ENCODE data around the gene ZDHHC22. TPM values are rescaled to one million over a fixed set of nuclear protein-coding genes. Genes with fewer than 3 reads are reported as not detected.

ZDHHC22 gene
- polyA plus RNA-seq, 3 donors: not detected

- H3K4me1 ChIP-seq (ENCODE audit: control insufficient read depth in 1 of 2, insufficient read depth in 2 of 2, low read length in 2 of 2): peaks cover 2% of the 10 kb centered on the region in 2 donors
- no peak overlapping the region for H3K4me3 ChIP-seq (replicated peaks in 1 of 3; ENCODE audit: low read depth in 2 of 3, low read length in 3 of 3)
- no peaks in the 10 kb centered on the region for H4K20me1 ChIP-seq (ENCODE audit: insufficient read depth, low read length)
- H3K9me3 ChIP-seq (replicated peaks in 1 of 2; ENCODE audit: control insufficient read depth in 1 of 2, insufficient read depth in 1 of 2, low read length in 2 of 2): peaks cover 0 to 6% of the 10 kb centered on the region in 2 donors
- no peak for DNase-seq
- peaks cover 15 to 51% of the 10 kb centered on the region in 2 donors for H3K27me3 ChIP-seq (ENCODE audit: control insufficient read depth in 2 of 2, insufficient read depth in 2 of 2, low read length in 2 of 2)
- H3K36me3 ChIP-seq (replicated peaks in 1 of 2; ENCODE audit: control insufficient read depth in 1 of 2, insufficient read depth in 2 of 2, low read length in 2 of 2): no peaks in the 10 kb centered on the region
- Mint-ChIP-seq H3K4me1 (peaks cover 4% of the 10 kb centered on the region), H3K27me3 (ENCODE audit: low read depth in 3 of 3) (peaks cover 60 to 64% (median 62%) of the 10 kb centered on the region in 3 donors), H3K9me3 (peaks cover 0 to 6% (median 2%) of the 10 kb centered on the region in 7 donors), H3K27ac (no peak overlapping the region), H3K36me3 (peaks cover 0 to 2% of the 10 kb centered on the region in 2 donors), H3K4me3 (no peak overlapping the region)
- 100% methylated on average over 1 of the region's 3 CpGs for WGBS (ENCODE audit: insufficient coverage)
- intact Hi-C loops (cut with micrococcal nuclease): no loop called here
- no peak overlapping the region for H3K4me2 ChIP-seq (replicated peaks; ENCODE audit: extremely low read depth, low read length, poor library complexity, severe bottlenecking)
- no peak overlapping the region for H2AFZ ChIP-seq (ENCODE audit: insufficient read depth, low read depth, low read length, poor library complexity, severe bottlenecking)
- H3K27ac ChIP-seq (ENCODE audit: low read depth in 1 of 2, low read length in 2 of 2): no peak overlapping the region
- no peak overlapping the region for H3K9ac ChIP-seq (ENCODE audit: insufficient read depth, low read length, poor library complexity, severe bottlenecking)
- TF ChIP-seq, protein P1, sequence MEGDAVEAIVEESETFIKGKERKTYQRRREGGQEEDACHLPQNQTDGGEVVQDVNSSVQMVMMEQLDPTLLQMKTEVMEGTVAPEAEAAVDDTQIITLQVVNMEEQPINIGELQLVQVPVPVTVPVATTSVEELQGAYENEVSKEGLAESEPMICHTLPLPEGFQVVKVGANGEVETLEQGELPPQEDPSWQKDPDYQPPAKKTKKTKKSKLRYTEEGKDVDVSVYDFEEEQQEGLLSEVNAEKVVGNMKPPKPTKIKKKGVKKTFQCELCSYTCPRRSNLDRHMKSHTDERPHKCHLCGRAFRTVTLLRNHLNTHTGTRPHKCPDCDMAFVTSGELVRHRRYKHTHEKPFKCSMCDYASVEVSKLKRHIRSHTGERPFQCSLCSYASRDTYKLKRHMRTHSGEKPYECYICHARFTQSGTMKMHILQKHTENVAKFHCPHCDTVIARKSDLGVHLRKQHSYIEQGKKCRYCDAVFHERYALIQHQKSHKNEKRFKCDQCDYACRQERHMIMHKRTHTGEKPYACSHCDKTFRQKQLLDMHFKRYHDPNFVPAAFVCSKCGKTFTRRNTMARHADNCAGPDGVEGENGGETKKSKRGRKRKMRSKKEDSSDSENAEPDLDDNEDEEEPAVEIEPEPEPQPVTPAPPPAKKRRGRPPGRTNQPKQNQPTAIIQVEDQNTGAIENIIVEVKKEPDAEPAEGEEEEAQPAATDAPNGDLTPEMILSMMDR (IDR thresholded peaks at IDR 0.05): no peak
- H3K79me2 ChIP-seq (ENCODE audit: insufficient read depth, low read length): no peaks in the 10 kb centered on the region
Observed at GRCh38 chr14:77130386-77130785, 11.2 kb downstream of the ZDHHC22 start.

DNA sequence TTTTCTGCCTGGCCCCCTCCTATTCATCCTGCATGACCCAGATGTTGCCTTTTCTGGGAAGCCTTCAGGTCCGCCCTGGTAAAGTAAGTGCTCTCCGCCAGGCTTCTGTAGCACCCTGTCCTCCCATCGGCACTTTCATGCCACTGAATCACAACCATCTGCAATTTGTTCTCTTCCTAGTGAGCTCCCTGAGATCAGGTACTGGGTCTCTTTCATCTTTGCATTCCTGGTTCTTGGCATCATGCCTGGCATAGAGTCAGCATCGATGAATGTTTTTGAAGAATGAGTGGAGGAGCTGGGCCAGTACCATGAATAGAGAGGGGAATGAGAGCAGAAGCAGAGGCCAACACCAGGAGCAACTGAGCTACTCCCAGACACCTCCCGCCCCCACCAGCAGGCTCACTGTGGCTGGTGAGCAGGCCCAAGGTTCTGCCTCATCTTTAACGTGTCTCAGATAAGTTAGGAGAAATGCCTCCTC is 13.1 kb downstream of the ZDHHC22 start:
- no peaks in the 10 kb centered on the region for H3K79me2 ChIP-seq (ENCODE audit: insufficient read depth, low read length)
- Mint-ChIP-seq H3K4me1 (peaks cover 13% of the 10 kb centered on the region), H3K27ac (no peak overlapping the region), H3K36me3 (peaks cover 0 to 3% of the 10 kb centered on the region in 2 donors), H3K9me3 (peaks cover 0 to 9% (median 2%) of the 10 kb centered on the region in 7 donors), H3K27me3 (ENCODE audit: low read depth in 3 of 3) (peaks cover 56 to 64% (median 62%) of the 10 kb centered on the region in 3 donors), H3K4me3 (no peak overlapping the region)
- TF ChIP-seq, protein P1 (IDR thresholded peaks at IDR 0.05): no peak
- no peak overlapping the region for H2AFZ ChIP-seq (ENCODE audit: insufficient read depth, low read depth, low read length, poor library complexity, severe bottlenecking)
- peaks cover 0 to 8% of the 10 kb centered on the region in 2 donors for H3K9me3 ChIP-seq (replicated peaks in 1 of 2; ENCODE audit: control insufficient read depth in 1 of 2, insufficient read depth in 1 of 2, low read length in 2 of 2)
- H3K4me1 ChIP-seq (ENCODE audit: control insufficient read depth in 1 of 2, insufficient read depth in 2 of 2, low read length in 2 of 2): peaks cover 12 to 16% of the 10 kb centered on the region in 2 donors
- WGBS (ENCODE audit: insufficient coverage): 95% methylated on average over 3 of the region's 6 CpGs
- no peak overlapping the region for H3K27ac ChIP-seq (ENCODE audit: low read depth in 1 of 2, low read length in 2 of 2)
- intact Hi-C loops (cut with micrococcal nuclease): no loop called here
- H3K36me3 ChIP-seq (replicated peaks in 1 of 2; ENCODE audit: control insufficient read depth in 1 of 2, insufficient read depth in 2 of 2, low read length in 2 of 2): no peaks in the 10 kb centered on the region
- no peak overlapping the region for H3K9ac ChIP-seq (ENCODE audit: insufficient read depth, low read length, poor library complexity, severe bottlenecking)
- peaks cover 21 to 56% of the 10 kb centered on the region in 2 donors for H3K27me3 ChIP-seq (ENCODE audit: control insufficient read depth in 2 of 2, insufficient read depth in 2 of 2, low read length in 2 of 2)
- H3K4me2 ChIP-seq (replicated peaks; ENCODE audit: extremely low read depth, low read length, poor library complexity, severe bottlenecking): no peak overlapping the region
- DNase-seq: no peak
- no peaks in the 10 kb centered on the region for H4K20me1 ChIP-seq (ENCODE audit: insufficient read depth, low read length)
- H3K4me3 ChIP-seq (replicated peaks in 1 of 3; ENCODE audit: low read depth in 2 of 3, low read length in 3 of 3): no peak overlapping the region

Measured in CD14-positive monocyte (primary cell).